Stimulated activated CD4-positive, alpha-beta T cell treated with anti-CD3 and anti-CD28 coated beads, Interleukin-2, amount 100 ng/mL, for 48 hours (primary cell): ENCODE data around the gene TFB2M.
"Not testable (repeated sequence)": the region's sequence is repeated elsewhere in the genome, so short reads cannot be mapped to it uniquely, and the experiment has no call there.

Experiments
- DNase-seq, 2 donors: peaks; one replicate each; pipeline ENCODE4 v3.0.0-alpha.2; 2020

The TFB2M gene

GRCh38 chr1:246582301-246583055 is 16.4 kb upstream of the TFB2M start:
- no peak for DNase-seq

GRCh38 chr1:246580497-246581370 is 14.7 kb upstream of the TFB2M start:
- DNase-seq: no peak

- DNase-seq: no peak
These were observed 13.8 kb upstream of the TFB2M start for GRCh38 chr1:246579818-246580217.

- no peak for DNase-seq
These were observed 11.7 kb upstream of the TFB2M start for GRCh38 chr1:246577720-246578106.

GRCh38 chr1:246577082-246577719 is 11.1 kb upstream of the TFB2M start:
- DNase-seq: no peak

- no peak for DNase-seq
These were observed 10.6 kb upstream of the TFB2M start for GRCh38 chr1:246576709-246577032.

- no peak for DNase-seq
These were observed 7.4 kb upstream of the TFB2M start for GRCh38 chr1:246573491-246573890.

GRCh38 chr1:246572785-246573184 is 6.7 kb upstream of the TFB2M start:
- no peak for DNase-seq

- DNase-seq: no peak
These were observed 5.9 kb upstream of the TFB2M start for GRCh38 chr1:246571953-246572352.

- DNase-seq: not testable (repeated sequence)
These were observed 5.2 kb upstream of the TFB2M start for GRCh38 chr1:246571309-246571708.

GRCh38 chr1:246569248-246570238 is 3.5 kb upstream of the TFB2M start:
- peak in 1 of 2 donors; percentile 15 for DNase-seq

- no peak for DNase-seq
These were observed 1.7 kb upstream of the TFB2M start for GRCh38 chr1:246567646-246568235.

- peak in 1 of 2 donors; percentile 41 for DNase-seq
These were observed 968 bp upstream of the TFB2M start for GRCh38 chr1:246566813-246567645.

GRCh38 chr1:246565751-246566127 is 322 bp downstream of the TFB2M start:
- no peak for DNase-seq

- DNase-seq: no peak
These were observed 966 bp downstream of the TFB2M start for GRCh38 chr1:246564839-246565750.

GRCh38 chr1:246560833-246561232 is 5.2 kb downstream of the TFB2M start:
- not testable (repeated sequence) for DNase-seq

GRCh38 chr1:246559310-246559709 is 6.8 kb downstream of the TFB2M start:
- DNase-seq: no peak

GRCh38 chr1:246558041-246558440 is 8.0 kb downstream of the TFB2M start:
- no peak for DNase-seq

- no peak for DNase-seq
These were observed 11.9 kb downstream of the TFB2M start for GRCh38 chr1:246554201-246554600.

GRCh38 chr1:246552110-246552509 is 14.0 kb downstream of the TFB2M start:
- no peak for DNase-seq
